GM12874 (cell line): ENCODE data around the gene CEP19.

Experiments used
- CTCF ChIP-seq: IDR thresholded peaks from 2 replicates; pipeline ENCODE4 v1.5.1; 2011; ENCODE audit warnings: low read depth, mild to moderate bottlenecking, control low read depth, low read length, moderate library complexity; ENCODE audit not compliant: insufficient read depth

Gene CEP19

GRCh38 chr3:196660381-196661166 lies 51.5 kb downstream of the CEP19 start:
- TF ChIP-seq CTCF, result no peak

GRCh38 chr3:196659901-196660351 lies 52.1 kb downstream of the CEP19 start:
- TF ChIP-seq CTCF, result no peak
